BJ (cell line): ENCODE measurements around the gene SEPTIN2. TPM values are rescaled to one million over a fixed set of nuclear protein-coding genes. Genes with fewer than 3 reads are reported as not detected.

ENCODE experiments used
- CTCF ChIA-PET: fragments of 350-600 bp; formaldehyde crosslinking; extraction: SDS; loops from one replicate; lab custom pipeline; 2021; ENCODE audit warnings: antibody characterized with exemption, inconsistent platforms; lab: Yijun Ruan, JAX
- POLR2A ChIA-PET: fragments of 300-600 bp; sonication (Branson Sonifier 250); formaldehyde crosslinking; extraction: SDS; loops from one replicate; lab custom pipeline; 2021; ENCODE audit warnings: antibody characterized with exemption; lab: Charles Lee
- DNase-seq: peaks from one replicate; pipeline ENCODE4 v3.0.0-alpha.2; 2011; ENCODE audit warnings: low read depth
- H3K27me3 ChIP-seq: 2 replicates; pipeline ENCODE4 v1.6.0; 2011; ENCODE audit warnings: low read length; ENCODE audit not compliant: control insufficient read depth, insufficient read depth
- H3K36me3 ChIP-seq: 2 replicates; pipeline ENCODE4 v1.5.1; 2011; ENCODE audit warnings: low read length; ENCODE audit not compliant: control insufficient read depth, insufficient read depth
- H3K4me3 ChIP-seq: 2 replicates; pipeline ENCODE4 v1.5.1; 2011; ENCODE audit warnings: low read depth, mild to moderate bottlenecking, control low read depth, low read length
- polyA minus RNA-seq: library from RNA; depleted of rRNA, polyadenylated mRNA; stranded (reverse); fragments of >200 nt; gene quantifications from 2 replicates; pipeline ENCODE4 v1.2.3, GENCODE V29; 2011; rRNA and poly(A)+ RNA removed
- polyA plus RNA-seq: library from polyadenylated mRNA; depleted of rRNA; stranded (reverse); fragments of >200 nt; gene quantifications from 2 replicates; pipeline ENCODE4 v1.2.3, GENCODE V29; 2011; rRNA removed
- TF ChIP-seq, protein P1 (sequence below): IDR thresholded peaks from 2 replicates; pipeline ENCODE4 v1.5.1; 2011; ENCODE audit warnings: low read depth, mild to moderate bottlenecking, control low read depth, inconsistent platforms, low read length, moderate library complexity; ENCODE audit not compliant: insufficient read depth

Gene SEPTIN2
- polyA plus RNA-seq (336 and 712 TPM in 2 replicates), polyA minus RNA-seq (308 and 343 TPM in 2 replicates)

DNA sequence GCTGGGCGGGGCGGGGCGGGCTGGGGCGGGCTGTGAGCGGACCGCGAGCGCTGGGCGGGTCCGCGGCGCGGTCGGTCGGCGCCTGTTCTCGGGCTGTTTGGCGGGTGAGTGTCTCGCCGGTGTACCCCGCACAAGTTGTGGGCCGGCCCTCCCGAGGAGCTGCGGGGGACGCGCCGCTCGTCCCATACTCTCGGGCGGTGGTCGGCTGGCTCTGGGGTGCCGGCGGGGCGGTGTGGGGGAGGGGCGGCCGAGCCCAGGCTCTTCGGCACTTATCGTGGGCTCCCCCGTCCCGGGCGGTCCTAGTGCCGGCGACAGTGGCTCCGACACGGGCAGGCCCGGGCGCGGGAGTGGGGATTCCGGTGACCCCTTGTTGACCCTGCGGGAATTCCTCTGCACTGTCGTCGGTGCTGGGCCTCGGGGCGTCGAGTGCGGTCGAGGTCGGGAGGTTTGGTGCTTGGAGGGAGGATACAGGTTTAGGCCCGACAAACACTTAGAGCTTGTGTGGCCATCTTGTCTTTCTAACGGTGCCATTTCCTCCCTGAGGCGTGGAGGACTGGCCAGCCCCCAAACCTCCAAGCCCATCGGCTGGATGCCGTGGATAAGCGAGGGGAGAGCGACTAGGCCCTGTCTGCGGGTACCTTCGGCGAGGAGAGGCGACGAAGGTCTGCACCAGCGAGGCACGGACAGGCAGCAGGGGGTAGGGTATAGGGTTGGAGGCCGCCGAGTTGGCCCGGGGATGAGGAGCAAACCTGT is at the start of gene SEPTIN2:
Gene SEPTIN2, plus strand, starts transcription at position 47 of the 753 bp plus-strand sequence. CDS start 8,308 bp downstream, outside the sequence.
- H3K4me3 ChIP-seq = peak within 1 kb of the TSS; percentile 89
- peak; percentile 19 for DNase-seq
- TF ChIP-seq, protein P1, sequence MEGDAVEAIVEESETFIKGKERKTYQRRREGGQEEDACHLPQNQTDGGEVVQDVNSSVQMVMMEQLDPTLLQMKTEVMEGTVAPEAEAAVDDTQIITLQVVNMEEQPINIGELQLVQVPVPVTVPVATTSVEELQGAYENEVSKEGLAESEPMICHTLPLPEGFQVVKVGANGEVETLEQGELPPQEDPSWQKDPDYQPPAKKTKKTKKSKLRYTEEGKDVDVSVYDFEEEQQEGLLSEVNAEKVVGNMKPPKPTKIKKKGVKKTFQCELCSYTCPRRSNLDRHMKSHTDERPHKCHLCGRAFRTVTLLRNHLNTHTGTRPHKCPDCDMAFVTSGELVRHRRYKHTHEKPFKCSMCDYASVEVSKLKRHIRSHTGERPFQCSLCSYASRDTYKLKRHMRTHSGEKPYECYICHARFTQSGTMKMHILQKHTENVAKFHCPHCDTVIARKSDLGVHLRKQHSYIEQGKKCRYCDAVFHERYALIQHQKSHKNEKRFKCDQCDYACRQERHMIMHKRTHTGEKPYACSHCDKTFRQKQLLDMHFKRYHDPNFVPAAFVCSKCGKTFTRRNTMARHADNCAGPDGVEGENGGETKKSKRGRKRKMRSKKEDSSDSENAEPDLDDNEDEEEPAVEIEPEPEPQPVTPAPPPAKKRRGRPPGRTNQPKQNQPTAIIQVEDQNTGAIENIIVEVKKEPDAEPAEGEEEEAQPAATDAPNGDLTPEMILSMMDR = no peak
- H3K27me3 ChIP-seq = no peaks in the 10 kb centered on the region
- ChIA-PET CTCF (interaction anchor here (2.2 kb wide), 1 partner anchor 465 kb away, joined by 6 read pairs; no protein-coding TSS in a partner anchor), POLR2A (no interaction called here)
- no peaks in the 10 kb centered on the region for H3K36me3 ChIP-seq

DNA sequence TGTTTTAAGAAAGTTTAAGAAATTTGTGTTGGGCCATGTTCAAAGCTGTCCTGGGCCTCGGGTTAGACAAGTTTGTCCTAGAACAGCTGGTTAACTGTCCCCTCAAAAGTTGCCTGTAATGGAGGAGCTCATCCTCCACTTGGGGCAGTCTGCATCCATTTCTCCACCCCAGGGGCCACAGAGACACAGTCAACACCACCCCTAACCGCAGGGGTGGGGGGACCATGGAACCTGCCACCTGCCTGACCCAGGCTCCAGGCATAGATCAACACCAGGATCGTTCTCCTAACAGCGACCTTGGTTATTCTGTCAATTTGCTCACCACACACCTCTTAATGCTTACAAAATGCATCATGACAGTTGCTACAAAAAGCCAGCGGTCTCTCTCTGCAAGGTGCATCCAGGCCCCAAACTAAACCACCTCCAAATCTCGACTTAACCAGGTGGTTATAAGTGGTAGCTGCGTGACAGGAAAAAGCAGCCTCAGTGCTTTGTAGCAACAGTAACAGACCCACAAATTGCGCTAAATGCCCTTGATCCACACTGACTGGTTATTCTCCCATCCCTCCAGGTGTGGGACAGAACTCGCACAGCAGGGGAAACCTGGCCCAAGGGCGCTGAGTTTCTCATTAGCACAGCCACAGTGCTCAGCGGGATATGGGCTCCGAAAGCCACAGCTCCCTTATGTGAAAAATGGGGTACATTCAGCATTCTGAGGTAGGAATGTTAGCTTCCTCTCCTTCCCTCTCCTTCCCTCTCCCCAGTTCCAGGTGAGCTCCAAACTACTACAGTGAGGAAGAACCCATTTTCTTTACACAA is 48.3 kb upstream of the SEPTIN2 start:
- ChIA-PET POLR2A (no interaction called here), CTCF (interaction anchor here (1.0 to 1.5 kb wide), 3 partner anchors 7 to 392 kb away, joined by 3 to 4 read pairs (median 3); no protein-coding TSS in a partner anchor)
- no peak for DNase-seq
- no peaks in the 10 kb centered on the region for H3K27me3 ChIP-seq
- no peak overlapping the region for H3K4me3 ChIP-seq
- peaks cover 37% of the 10 kb centered on the region for H3K36me3 ChIP-seq
- TF ChIP-seq, protein P1 = no peak

DNA sequence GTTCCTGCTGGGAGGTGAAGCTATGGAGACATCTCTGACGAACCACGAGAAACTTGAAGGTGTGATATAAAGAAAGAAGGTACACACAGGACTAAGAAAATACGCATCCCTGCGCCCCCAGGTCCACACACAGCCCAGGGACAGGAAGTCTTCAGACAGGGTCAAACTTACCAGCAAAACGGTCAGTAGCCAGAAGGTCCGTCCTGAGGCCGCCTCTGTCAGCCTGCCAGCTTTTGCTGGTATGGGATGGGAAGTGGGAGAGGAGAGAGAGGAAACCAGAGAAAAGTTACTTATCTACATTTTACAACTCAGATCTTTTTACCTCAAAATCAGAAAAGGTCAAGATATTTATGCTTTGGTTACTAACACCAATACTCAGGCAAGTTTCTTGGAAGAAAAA is 47.4 kb upstream of the SEPTIN2 start:
- ChIA-PET POLR2A (no interaction called here), CTCF (interaction anchor here (0.5 to 1.5 kb wide), 5 partner anchors 8 to 417 kb away, joined by 3 to 4 read pairs (median 4); no protein-coding TSS in a partner anchor)
- DNase-seq = no peak
- peaks cover 30% of the 10 kb centered on the region for H3K36me3 ChIP-seq
- no peak overlapping the region for H3K4me3 ChIP-seq
- TF ChIP-seq, protein P1 = no peak
- no peaks in the 10 kb centered on the region for H3K27me3 ChIP-seq

DNA sequence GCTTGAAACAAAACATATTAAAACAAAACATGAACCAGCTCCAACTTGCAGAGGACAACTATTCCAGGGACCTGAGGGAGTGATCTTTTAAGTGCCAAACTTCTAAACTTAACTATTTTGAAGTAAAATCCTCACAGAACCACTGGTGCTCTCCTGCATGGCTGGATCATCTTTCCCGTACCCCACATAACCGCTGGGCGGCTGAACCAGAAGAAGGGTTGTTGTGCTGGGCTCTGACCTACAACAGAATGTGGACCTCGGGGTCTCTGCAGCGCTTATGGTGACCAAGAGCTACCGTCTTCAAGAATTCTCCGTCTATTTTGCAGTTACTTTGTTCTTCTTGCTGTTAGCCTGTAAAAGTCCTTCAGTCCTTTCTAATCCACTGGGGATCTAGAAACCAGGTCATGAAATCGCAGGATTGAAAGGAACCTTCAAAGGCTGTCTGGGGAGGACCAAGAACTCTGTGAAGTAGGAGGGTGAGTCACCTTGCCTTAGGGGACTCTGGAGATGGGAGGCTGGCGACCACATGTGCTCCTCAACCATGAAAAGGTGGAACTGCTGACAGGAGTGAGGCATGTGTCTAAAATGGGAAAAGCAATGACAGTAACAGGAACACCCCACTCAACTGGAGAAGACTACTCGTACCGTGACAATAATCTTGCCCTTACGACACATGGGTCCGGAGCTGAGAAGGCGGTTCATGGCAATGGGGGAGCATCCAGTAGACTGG is 46.8 kb upstream of the SEPTIN2 start:
- ChIA-PET POLR2A (no interaction called here), CTCF (interaction anchor here (0.5 to 1.5 kb wide), 6 partner anchors 9 to 417 kb away, joined by 3 to 4 read pairs (median 4); no protein-coding TSS in a partner anchor)
- TF ChIP-seq, protein P1 = peak; percentile 15; the same call in 1 of the 2 replicates
- Histone ChIP-seq H3K36me3 (peaks cover 26% of the 10 kb centered on the region), H3K27me3 (no peaks in the 10 kb centered on the region), H3K4me3 (no peak overlapping the region)
- peak; percentile 55 for DNase-seq
